ENCODE results near the gene FST.

- TF ChIP-seq CTCF (conservative IDR thresholded peaks at IDR 0.05; ENCODE audit: low read depth, low read length) (no peak), EZH2 (IDR thresholded peaks at IDR 0.05; ENCODE audit: borderline replicate concordance, low read depth, low read length, poor library complexity, severe bottlenecking) (no peak)
Measured at GRCh38 chr5:53508125-53508524, 27.7 kb downstream of the FST start.

All from A673 (cell line).